Activated T-helper 2 cell treated with anti-CD3 and anti-CD28 coated beads, Interferon-gamma antibody, Interleukin-2, Interleukin-4, amounts not matched to agents 10 μg/mL and 5 μg/mL and 100 μg/mL, durations not matched to agents 14 hours and 24 hours and 36 hours (primary cell): ENCODE data around the gene KRTAP2-2. TPM values are rescaled to one million over a fixed set of nuclear protein-coding genes. Genes with fewer than 3 reads are reported as not detected.
"Not testable (repeated sequence)": the region's sequence is repeated elsewhere in the genome, so short reads cannot be mapped to it uniquely, and the experiment has no call there.

Source experiments
- DNase-seq: peaks from one replicate; pipeline ENCODE4 v3.0.0; 2021; ENCODE audit warnings: low spot score
- H3K27ac Mint-ChIP-seq: one replicate; pipeline ENCODE4 v1.8.0; 2021; ENCODE audit warnings: mixed read lengths
- H3K27me3 Mint-ChIP-seq: one replicate; pipeline ENCODE4 v1.8.0; 2021; ENCODE audit warnings: low read depth, mixed read lengths
- H3K36me3 Mint-ChIP-seq: one replicate; pipeline ENCODE4 v1.8.0; 2021; ENCODE audit warnings: low read depth, mixed read lengths
- H3K4me1 Mint-ChIP-seq: one replicate; pipeline ENCODE4 v1.8.0; 2021; ENCODE audit warnings: low read depth, mixed read lengths
- H3K4me3 Mint-ChIP-seq: one replicate; pipeline ENCODE4 v1.8.0; 2021; ENCODE audit warnings: low read depth, mild to moderate bottlenecking, moderate library complexity, mixed read lengths
- H3K9me3 Mint-ChIP-seq: one replicate; pipeline ENCODE4 v1.8.0; 2021; ENCODE audit warnings: mixed read lengths
- intact Hi-C: fragments of 100-400 bp; cut with micrococcal nuclease; formaldehyde crosslinking; loops from one replicate; pipeline ENCODE4 v1.15.1; 2023
- total RNA-seq: library from RNA; stranded (reverse); gene quantifications from 2 replicates; pipeline ENCODE4 v1.2.3, GENCODE V29; 2022

The KRTAP2-2 gene
- total RNA-seq, 1 donor from 2014 or later = not detected

DNA sequence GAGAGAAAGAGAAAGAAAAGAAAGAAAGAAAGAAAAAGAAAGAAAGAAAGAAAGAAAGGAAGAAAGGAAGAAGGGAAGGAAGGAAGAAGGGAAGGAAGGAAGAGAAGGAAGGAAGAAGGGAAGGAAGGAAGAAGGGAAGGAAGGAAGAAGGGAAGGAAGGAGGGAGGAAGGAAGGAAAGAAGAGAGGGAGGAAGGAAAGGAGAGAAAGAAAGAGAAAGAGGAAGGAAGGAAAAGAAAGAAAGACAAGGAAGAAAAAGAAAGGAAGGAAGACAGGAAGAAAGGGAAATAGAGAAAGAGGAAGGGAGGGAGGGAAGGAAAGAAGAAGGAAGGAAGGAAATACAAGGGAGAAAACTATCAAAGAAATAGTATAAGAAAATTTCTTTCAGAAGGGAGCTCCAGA, 21.8 kb upstream of the KRTAP2-2 start:
- no peak overlapping the region for H3K27ac Mint-ChIP-seq
- H3K4me1 Mint-ChIP-seq = no peaks in the 10 kb centered on the region
- intact Hi-C loops = no loop called here
- H3K27me3 Mint-ChIP-seq = peaks cover 16% of the 10 kb centered on the region
- no peaks in the 10 kb centered on the region for H3K36me3 Mint-ChIP-seq
- H3K4me3 Mint-ChIP-seq = no peak overlapping the region
- no peak for DNase-seq
- H3K9me3 Mint-ChIP-seq = no peaks in the 10 kb centered on the region

DNA sequence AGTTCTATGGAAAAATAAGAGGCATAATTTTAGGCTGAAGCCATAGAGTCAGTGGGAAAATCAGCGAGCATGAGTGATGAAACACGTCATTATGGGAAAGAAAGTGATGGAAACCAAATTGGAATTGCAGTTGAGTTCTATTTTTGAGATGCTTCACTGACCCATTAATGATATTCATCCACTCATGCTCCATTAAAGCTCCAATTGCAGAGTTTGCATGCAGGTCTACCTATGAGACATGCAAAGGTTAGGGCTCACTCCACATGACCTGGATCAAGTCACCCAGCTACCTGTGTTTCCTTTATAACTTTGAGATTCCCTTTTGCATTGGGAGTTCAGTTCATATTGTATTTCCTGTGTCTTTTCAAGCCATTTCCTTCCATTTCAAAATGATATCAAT, 18.6 kb upstream of the KRTAP2-2 start:
- no peaks in the 10 kb centered on the region for H3K9me3 Mint-ChIP-seq
- H3K4me3 Mint-ChIP-seq = no peak overlapping the region
- no peaks in the 10 kb centered on the region for H3K4me1 Mint-ChIP-seq
- intact Hi-C loops = no loop called here
- DNase-seq = no peak
- H3K27me3 Mint-ChIP-seq = peaks cover 16% of the 10 kb centered on the region
- no peak overlapping the region for H3K27ac Mint-ChIP-seq
- no peaks in the 10 kb centered on the region for H3K36me3 Mint-ChIP-seq

DNA sequence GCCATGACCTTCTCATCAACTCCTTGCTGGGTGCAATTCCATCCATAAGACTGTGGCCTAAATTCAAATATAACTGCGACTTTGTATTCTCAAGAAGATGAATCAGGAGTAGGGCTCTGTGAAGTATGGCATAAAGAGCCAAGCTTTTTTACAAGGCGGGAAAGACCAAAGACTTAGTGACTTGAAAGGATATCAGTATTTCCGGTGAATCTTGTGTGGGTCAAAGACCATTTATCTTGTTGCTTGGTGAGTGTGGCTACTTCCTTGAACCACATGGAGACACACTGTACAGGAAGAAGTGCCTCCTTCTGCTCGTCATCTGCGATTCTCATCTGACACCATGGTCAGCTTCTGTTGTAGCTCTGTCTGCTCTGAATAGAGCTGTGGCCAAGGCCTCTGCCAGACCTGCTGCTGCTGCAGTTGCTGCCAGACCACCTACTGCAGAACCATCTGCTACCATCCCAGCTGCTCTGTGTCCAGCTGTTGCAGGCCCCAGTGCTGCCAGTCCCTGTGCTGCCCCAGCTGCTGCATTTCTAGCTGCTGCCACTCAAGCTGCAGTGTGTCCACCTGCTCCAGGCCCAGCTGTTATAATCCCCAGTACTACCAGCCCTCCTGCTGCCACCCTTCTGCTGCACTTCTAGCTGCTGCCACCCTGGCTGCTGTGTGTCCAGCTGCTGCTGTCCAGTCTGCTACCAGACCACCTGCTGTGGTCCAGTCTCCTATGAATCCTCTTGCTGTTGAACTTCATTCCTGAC, 16.8 kb upstream of the KRTAP2-2 start:
- no peaks in the 10 kb centered on the region for H3K36me3 Mint-ChIP-seq
- no peaks in the 10 kb centered on the region for H3K4me1 Mint-ChIP-seq
- intact Hi-C loops = no loop called here
- no peak overlapping the region for H3K27ac Mint-ChIP-seq
- no peak for DNase-seq
- no peak overlapping the region for H3K4me3 Mint-ChIP-seq
- H3K9me3 Mint-ChIP-seq = no peaks in the 10 kb centered on the region
- H3K27me3 Mint-ChIP-seq = peaks cover 12% of the 10 kb centered on the region

DNA sequence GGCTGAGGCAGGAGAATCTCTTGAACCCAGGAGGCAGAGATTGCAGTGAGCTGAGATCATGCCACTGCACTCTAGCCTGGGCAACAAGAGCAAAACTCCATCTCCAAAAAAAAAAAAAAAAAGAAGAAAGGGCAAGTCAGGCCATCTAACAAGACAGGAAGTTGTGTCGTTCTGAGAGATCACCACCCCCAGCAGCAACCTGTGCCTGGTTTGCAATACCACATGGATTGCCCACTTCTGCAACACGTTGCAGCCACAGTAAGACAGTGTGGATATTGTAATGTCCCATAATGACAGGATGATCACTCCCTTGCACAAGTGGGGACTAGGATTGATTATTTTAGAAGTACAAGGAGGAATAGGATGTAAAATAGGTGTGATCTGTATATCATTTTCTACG, 14.0 kb upstream of the KRTAP2-2 start:
- Mint-ChIP-seq H3K27me3 (peaks cover 2% of the 10 kb centered on the region), H3K4me1 (no peaks in the 10 kb centered on the region), H3K36me3 (no peaks in the 10 kb centered on the region), H3K27ac (no peak overlapping the region), H3K9me3 (no peaks in the 10 kb centered on the region), H3K4me3 (no peak overlapping the region)
- intact Hi-C loops = no loop called here
- DNase-seq = no peak

DNA sequence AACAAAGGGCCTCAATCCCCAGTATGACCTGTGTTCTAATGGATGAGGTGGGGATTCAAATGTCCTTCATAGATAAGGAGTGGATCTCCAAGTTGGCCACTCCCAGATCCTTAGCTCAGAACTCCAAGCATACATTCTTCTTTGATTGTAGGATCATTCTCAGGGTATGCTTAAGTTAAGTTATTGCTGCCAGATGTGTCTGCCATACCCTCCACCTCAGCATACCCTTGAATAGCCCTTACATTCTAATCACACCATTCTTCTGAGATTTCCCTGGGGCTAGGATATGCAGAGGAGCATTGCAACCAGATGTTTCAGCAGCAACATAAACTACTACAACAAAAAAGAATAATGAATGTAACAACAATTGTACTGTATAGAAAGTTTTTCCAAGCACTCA, 12.3 kb upstream of the KRTAP2-2 start:
- H3K4me3 Mint-ChIP-seq = no peak overlapping the region
- intact Hi-C loops = no loop called here
- no peaks in the 10 kb centered on the region for H3K36me3 Mint-ChIP-seq
- H3K27ac Mint-ChIP-seq = no peak overlapping the region
- peaks cover 9% of the 10 kb centered on the region for H3K27me3 Mint-ChIP-seq
- H3K9me3 Mint-ChIP-seq = no peaks in the 10 kb centered on the region
- DNase-seq = no peak
- no peaks in the 10 kb centered on the region for H3K4me1 Mint-ChIP-seq

DNA sequence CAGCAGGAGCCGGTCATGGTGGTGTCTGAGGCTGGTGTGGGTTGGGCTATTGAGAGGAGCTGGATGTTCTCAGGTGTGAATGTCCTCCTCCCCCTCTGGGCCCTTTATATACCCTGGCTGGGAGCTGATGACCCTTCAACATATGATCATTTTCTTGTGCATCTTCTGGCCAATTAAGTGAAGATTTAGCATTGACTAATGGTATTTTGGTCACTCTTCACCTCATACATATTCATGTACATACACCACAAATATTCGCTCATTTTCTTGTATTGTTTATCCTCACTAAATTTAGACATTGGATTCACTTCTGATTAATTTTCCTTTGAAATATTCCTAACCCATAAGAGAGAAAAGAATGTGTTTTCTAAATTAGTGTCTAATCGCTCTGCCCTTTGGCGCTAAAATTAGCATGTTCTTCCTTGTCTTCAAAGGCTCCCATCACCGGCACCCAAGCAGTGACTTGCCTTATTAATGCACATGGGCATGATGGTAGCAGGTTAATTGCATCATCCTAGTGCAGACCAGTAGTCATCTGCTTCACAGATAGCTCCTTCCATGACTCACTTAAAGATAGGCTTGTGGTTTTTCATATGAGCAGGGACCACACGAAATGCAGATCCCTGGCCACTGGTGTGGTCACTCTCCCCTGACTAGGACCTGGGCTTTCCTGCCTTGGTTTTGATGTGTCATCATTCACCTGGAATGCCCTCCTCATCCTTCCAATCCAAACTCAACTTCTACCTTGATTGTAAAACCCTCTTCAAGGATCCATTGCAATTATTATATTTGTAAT, 11.0 kb upstream of the KRTAP2-2 start, which contains the start of gene KRTAP2-4:
Gene KRTAP2-4 (minus strand): TSS at position 51 of the 796 bp plus-strand sequence. CDS start 34 bp downstream, at position 17.
- no peak within 1 kb of the TSS for H3K27ac Mint-ChIP-seq
- H3K4me1 Mint-ChIP-seq = no peaks in the 10 kb centered on the region
- intact Hi-C loops = no loop called here
- H3K4me3 Mint-ChIP-seq = no peak within 1 kb of the TSS
- no peak for DNase-seq
- H3K36me3 Mint-ChIP-seq = no peaks in the 10 kb centered on the region
- H3K27me3 Mint-ChIP-seq = peaks cover 16% of the 10 kb centered on the region
- no peaks in the 10 kb centered on the region for H3K9me3 Mint-ChIP-seq

DNA sequence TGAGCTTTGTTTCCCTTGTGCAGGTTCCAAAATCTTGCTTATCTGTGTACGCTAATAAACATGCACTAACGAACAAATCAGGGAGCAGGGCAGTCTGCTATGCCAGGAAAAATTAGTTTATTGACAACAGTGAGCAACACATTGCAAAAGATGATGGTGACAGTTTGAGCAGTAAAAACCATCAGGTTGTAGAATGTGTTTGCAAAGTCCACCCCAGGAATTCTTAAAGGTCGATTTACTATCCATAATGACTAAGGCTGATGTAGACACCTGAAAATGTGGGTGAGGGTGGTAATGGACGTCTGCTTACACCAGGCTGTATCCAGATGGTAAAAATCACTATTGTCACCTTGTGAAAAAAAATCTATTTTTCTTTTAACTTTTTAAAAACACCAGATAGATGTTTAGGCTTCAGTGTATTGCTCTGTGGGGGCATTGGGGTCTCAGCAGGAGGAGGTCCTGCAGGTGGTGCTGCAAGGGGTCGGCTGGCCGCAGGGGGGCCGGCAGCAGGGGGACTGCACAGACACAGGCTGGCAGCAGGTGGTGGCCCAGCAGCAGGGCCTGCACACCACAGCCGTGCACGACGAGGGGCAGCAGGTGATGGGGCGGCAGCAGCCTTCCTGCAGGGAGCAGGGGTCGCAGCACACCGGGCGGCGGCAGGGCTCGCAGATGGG, 10.1 kb upstream of the KRTAP2-2 start:
- H3K9me3 Mint-ChIP-seq, H3K36me3 Mint-ChIP-seq, DNase-seq, H3K4me1 Mint-ChIP-seq, intact Hi-C loops, H3K4me3 Mint-ChIP-seq, H3K27ac Mint-ChIP-seq: not testable (repeated sequence)
- peaks cover 23% of the 10 kb centered on the region for H3K27me3 Mint-ChIP-seq

DNA sequence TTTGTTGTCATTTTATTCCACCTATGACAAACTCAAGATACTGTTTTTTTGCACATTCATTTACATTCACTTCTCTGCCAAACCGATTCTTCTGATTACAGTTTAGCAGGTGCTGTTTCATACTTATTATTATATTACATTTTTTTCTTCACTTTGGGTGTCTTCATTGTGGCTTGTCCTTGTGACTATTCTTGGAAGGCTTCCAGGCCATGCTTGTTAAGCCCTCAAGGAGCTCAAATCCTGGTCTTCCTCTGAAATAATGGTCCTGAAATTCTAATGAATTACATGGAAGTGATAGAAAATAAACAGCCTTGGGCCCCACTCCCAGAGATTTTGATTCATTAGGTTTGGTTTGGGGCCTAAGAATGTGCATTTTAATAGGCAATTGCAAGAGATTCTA, 9.3 kb upstream of the KRTAP2-2 start:
- no peaks in the 10 kb centered on the region for H3K9me3 Mint-ChIP-seq
- H3K4me1 Mint-ChIP-seq = no peaks in the 10 kb centered on the region
- intact Hi-C loops = no loop called here
- H3K36me3 Mint-ChIP-seq = no peaks in the 10 kb centered on the region
- no peak overlapping the region for H3K27ac Mint-ChIP-seq
- no peak for DNase-seq
- peaks cover 27% of the 10 kb centered on the region for H3K27me3 Mint-ChIP-seq
- H3K4me3 Mint-ChIP-seq = no peak overlapping the region

DNA sequence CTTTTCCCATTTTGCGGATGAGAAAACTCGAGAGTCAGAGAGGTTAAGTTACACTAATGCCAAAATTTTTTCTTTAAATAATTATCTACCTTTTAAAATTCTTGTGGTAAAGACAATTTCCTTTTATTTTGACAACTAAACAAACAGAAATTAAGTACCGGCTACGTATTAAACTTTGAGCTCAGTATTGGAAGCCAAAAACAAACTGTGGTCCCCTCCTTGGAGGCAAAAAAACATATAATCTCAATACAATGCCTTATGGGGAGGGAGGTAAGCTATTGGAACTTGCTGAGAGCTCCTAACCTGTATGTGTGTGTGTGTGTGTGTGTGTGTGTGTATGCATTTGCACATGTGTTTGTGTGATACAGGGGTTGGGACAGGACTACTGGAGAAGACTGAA, 8.4 kb upstream of the KRTAP2-2 start:
- no peaks in the 10 kb centered on the region for H3K4me1 Mint-ChIP-seq
- intact Hi-C loops = no loop called here
- H3K9me3 Mint-ChIP-seq = no peaks in the 10 kb centered on the region
- no peaks in the 10 kb centered on the region for H3K36me3 Mint-ChIP-seq
- no peak for DNase-seq
- no peak overlapping the region for H3K27ac Mint-ChIP-seq
- H3K27me3 Mint-ChIP-seq = peaks cover 34% of the 10 kb centered on the region
- H3K4me3 Mint-ChIP-seq = no peak overlapping the region

DNA sequence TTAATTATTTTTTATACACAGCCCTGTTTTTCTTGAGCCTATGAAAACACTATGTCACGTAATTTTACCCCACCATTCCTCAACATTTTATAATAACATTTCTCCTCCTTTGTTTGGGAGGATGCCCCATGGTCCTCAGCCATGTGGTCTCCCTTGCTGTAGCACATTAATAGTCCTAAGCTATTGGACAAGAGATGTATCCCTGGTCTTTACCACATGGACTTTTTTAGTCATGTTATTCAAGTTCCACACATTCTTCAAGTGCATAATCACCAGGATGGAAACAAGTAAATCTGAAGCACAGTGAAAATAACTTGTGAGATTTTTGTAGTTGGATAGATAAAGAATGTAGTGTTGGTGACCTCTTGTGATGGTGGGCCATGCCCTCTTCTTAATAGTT, 6.9 kb upstream of the KRTAP2-2 start:
- H3K27me3 Mint-ChIP-seq = peaks cover 35% of the 10 kb centered on the region
- H3K4me1 Mint-ChIP-seq = no peaks in the 10 kb centered on the region
- intact Hi-C loops = no loop called here
- no peak overlapping the region for H3K27ac Mint-ChIP-seq
- peaks cover 5% of the 10 kb centered on the region for H3K9me3 Mint-ChIP-seq
- no peak overlapping the region for H3K4me3 Mint-ChIP-seq
- no peaks in the 10 kb centered on the region for H3K36me3 Mint-ChIP-seq
- no peak for DNase-seq

DNA sequence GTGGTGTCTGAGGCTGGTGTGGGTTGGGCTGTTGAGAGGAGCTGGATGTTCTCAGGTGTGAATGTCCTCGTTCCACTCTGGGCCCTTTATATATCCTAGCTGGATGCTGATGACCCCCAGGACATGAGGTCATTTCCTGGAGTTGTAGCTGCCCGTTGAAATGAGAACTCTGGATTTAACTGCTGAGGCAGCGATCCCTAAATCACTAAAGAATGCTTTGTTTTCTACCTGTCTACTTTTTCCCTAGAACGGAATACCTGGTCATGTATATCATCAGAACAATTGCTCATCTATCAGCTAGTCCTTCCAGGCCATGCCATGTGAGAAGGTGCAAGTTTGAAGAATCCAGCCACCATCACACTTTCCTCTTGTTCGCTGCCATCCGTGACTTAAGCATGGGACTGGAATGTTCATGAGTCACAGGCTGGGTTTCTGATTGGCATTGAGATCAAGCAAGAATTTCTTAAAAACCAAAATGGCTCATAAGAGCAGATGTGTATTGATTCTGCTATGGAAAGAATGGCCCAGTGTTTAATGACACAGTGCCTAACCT, 5.1 kb upstream of the KRTAP2-2 start, which contains the start of gene KRTAP2-3:
Gene KRTAP2-3 (minus strand): TSS at position 63 of the 553 bp plus-strand sequence. CDS start 64 bp downstream, outside the sequence.
- H3K27me3 Mint-ChIP-seq = peaks cover 35% of the 10 kb centered on the region

DNA sequence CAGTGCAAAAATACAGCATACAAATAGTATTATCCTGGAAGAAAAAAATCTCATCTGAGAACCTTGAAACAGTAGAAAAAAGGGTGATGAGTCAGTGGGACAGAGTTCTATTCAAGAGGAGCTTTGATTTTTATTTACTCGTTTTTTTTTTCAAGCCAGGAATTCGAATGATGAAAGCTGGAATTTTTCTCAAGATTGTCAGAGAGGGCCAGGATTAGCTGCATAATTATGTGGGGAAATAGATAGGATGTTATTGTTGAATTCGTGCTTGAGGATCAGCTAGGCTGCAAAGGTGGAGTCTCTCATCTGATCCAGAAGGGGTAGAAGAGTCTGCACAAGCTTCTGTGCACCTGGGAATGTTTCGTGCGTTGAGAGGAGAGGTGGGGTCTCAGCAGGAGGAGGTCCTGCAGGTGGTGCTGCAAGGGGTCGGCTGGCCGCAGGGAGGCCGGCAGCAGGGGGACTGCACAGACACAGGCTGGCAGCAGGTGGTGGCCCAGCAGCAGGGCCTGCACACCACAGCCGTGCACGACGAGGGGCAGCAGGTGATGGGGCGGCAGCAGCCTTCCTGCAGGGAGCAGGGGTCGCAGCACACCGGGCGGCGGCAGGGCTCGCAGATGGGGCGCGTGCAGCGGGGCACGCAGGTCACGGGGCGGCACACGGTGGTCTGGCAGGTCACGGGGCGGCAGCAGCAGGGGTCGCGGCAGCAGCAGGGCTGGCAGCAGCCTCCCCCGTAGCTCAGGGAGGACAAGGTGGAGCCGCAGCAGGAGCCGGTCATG, 4.4 kb upstream of the KRTAP2-2 start:
- intact Hi-C loops, DNase-seq, H3K36me3 Mint-ChIP-seq, H3K27ac Mint-ChIP-seq, H3K9me3 Mint-ChIP-seq, H3K4me1 Mint-ChIP-seq, H3K4me3 Mint-ChIP-seq: not testable (repeated sequence)
- H3K27me3 Mint-ChIP-seq = peaks cover 35% of the 10 kb centered on the region

More for the DNA sequence above, 5.1 kb upstream of the KRTAP2-2 start, which contains the start of gene KRTAP2-3:
- no peak for DNase-seq
- Mint-ChIP-seq H3K4me3 (no peak within 1 kb of the TSS), H3K27ac (no peak within 1 kb of the TSS), H3K4me1 (no peaks in the 10 kb centered on the region), H3K36me3 (no peaks in the 10 kb centered on the region), H3K9me3 (peaks cover 5% of the 10 kb centered on the region)
- intact Hi-C loops = no loop called here
